Caco-2 (cell line): ENCODE results near the gene NT5E. TPM values are rescaled to one million over a fixed set of nuclear protein-coding genes. Genes with fewer than 3 reads are reported as not detected.

ENCODE experiments used
- BruUV-seq: library from RNA; stranded (reverse); fragments of 400-500 nt; replicated peaks from 2 replicates; lab custom pipeline; 2021; lab: Mats Ljungman, UMichigan
- CTCF ChIA-PET: fragments of 300-600 bp; sonication (Branson Sonifier 250); formaldehyde crosslinking; loops from one replicate; lab custom pipeline; 2022; ENCODE audit warnings: antibody characterized with exemption; lab: Charles Lee
- POLR2A ChIA-PET: fragments of 300-600 bp; sonication (Branson Sonifier 250); formaldehyde crosslinking; loops from one replicate; lab custom pipeline; 2022; ENCODE audit warnings: antibody characterized with exemption; lab: Charles Lee
- DNase-seq, 2 experiments: peaks; one replicate each; pipeline versions ENCODE4 v3.0.0 to v3.0.0-alpha.2; 2020 to 2022
- H3K27me3 ChIP-seq: replicated peaks from 2 replicates; pipeline ENCODE4 v1.6.0; 2011; ENCODE audit warnings: low read length; ENCODE audit not compliant: control insufficient read depth, insufficient read depth
- H3K36me3 ChIP-seq: 2 replicates; pipeline ENCODE4 v1.5.1; 2011; ENCODE audit warnings: low read length; ENCODE audit not compliant: control insufficient read depth, insufficient read depth
- H3K4me1 ChIP-seq: fragments of 250-450 bp; sonication (Bioruptor Pico); 2 replicates; pipeline ENCODE4 v1.5.1; 2020; ENCODE audit warnings: mild to moderate bottlenecking
- H3K4me3 ChIP-seq: 2 replicates; pipeline ENCODE4 v1.5.1; 2011; ENCODE audit warnings: low read depth, mild to moderate bottlenecking, control low read depth, low read length
- H3K9me3 ChIP-seq: fragments of 250-450 bp; sonication (Bioruptor Pico); 2 replicates; pipeline ENCODE4 v1.5.1; 2020; ENCODE audit warnings: mild to moderate bottlenecking, moderate library complexity
- H3K27ac Mint-ChIP-seq: one replicate; pipeline ENCODE4 v1.8.0; 2022; ENCODE audit warnings: mixed read lengths; ENCODE audit not compliant: unreplicated experiment
- H3K27me3 Mint-ChIP-seq: one replicate; pipeline ENCODE4 v1.8.0; 2022; ENCODE audit warnings: mixed read lengths; ENCODE audit not compliant: insufficient read depth, unreplicated experiment
- H3K36me3 Mint-ChIP-seq: one replicate; pipeline ENCODE4 v1.8.0; 2022; ENCODE audit warnings: mild to moderate bottlenecking, mixed read lengths; ENCODE audit not compliant: insufficient read depth, unreplicated experiment
- H3K4me1 Mint-ChIP-seq: one replicate; pipeline ENCODE4 v1.8.0; 2022; ENCODE audit warnings: low read depth, mixed read lengths; ENCODE audit not compliant: unreplicated experiment
- H3K4me3 Mint-ChIP-seq: one replicate; pipeline ENCODE4 v1.8.0; 2022; ENCODE audit warnings: mild to moderate bottlenecking, moderate library complexity, mixed read lengths; ENCODE audit not compliant: unreplicated experiment
- H3K9me3 Mint-ChIP-seq: one replicate; pipeline ENCODE4 v1.8.0; 2022; ENCODE audit warnings: mixed read lengths; ENCODE audit not compliant: unreplicated experiment
- intact Hi-C: fragments of 100-400 bp; cut with micrococcal nuclease; formaldehyde crosslinking; loops from one replicate; pipeline ENCODE4 v1.10.0; 2022; ENCODE audit not compliant: unreplicated experiment
- total RNA-seq: library from RNA; stranded (reverse); gene quantifications from 2 replicates; pipeline ENCODE4 v1.2.3, GENCODE V29; 2022
- TF ChIP-seq, protein P1 (sequence below), 2 experiments: fragments of 200-600 bp in 1 of 2; IDR thresholded peaks; 1 replicate in 1 of 2; 2 replicates in 1 of 2; pipeline versions ENCODE4 v1.5.1 to v1.8.0; 2011 to 2022; ENCODE audit warnings: antibody characterized with exemption in 1 of 2, control low read depth in 1 of 2, inconsistent platforms in 1 of 2, low read depth in 1 of 2, low read length in 1 of 2, mild to moderate bottlenecking in 1 of 2, moderate library complexity in 1 of 2; ENCODE audit not compliant: insufficient read depth in 1 of 2, severe bottlenecking in 1 of 2, unreplicated experiment in 1 of 2

NT5E gene
- total RNA-seq, 1 experiment from 2014 or later, result 1.0 TPM

DNA sequence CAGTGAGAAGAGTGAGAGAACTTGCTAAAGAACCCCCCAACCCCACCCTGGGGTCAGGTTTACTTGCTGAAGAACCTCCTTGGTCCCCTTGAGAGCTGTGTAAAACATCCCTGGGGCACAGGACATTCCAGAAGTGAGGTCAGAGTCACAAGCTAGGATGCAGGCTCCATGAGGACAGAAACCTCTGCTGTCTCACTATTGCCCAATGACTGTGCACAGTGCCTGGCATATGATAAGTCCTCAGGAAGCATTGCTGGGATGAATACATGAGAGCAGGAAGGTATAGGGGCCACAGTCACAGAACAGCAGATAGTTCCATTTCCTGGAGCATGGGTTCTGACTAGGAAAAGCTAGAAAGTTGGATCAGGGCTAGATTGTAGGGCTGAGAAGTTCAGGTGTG is 18.4 kb downstream of the NT5E start:
- Histone ChIP-seq H3K4me1 (no peaks in the 10 kb centered on the region), H3K36me3 (no peaks in the 10 kb centered on the region)
- POLR2A ChIA-PET, result no interaction called here

DNA sequence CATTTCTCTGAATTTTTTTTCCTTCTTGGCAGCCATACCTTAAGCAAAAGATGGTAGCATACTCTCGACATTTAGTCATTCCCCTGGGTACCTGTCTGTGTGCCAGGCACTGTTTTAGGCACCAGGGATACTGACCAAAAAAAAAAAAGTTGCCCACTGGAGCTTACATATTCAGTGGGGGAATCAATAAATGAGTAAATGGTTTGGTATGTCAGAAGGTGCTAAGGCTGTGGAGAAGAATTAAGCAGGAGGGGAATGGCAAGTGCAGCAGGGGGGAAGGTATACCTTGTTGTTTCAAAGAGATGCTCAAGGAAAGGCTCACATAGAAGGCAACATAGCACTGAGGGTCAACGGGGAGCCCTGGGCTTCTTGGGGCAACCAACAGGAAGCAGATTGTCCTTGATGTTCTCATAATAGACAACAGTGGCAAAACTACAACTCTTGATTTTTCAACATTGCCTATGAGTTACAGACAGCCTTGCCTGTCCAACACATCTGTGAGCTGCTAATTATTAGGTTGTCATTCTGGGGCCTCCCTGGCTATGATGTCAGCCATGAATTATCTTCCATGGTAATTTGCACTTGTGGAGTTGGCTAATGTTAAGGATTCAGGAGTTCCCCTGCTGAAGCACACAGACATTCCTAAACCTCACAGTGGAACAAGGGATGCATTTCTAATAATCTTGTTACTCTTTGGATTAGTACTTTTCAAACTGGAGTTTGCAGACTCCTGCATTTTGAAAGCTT is 19.6 kb downstream of the NT5E start:
- Mint-ChIP-seq H3K9me3 (no peaks in the 10 kb centered on the region), H3K4me1 (peaks cover 6% of the 10 kb centered on the region), H3K27ac (no peak overlapping the region), H3K36me3 (no peaks in the 10 kb centered on the region), H3K27me3 (no peaks in the 10 kb centered on the region), H3K4me3 (no peak overlapping the region)
- BruUV-seq, result no TSS peak
- Histone ChIP-seq H3K36me3 (no peaks in the 10 kb centered on the region), H3K4me3 (no peak overlapping the region), H3K9me3 (no peaks in the 10 kb centered on the region), H3K27me3 (no peaks in the 10 kb centered on the region), H3K4me1 (no peaks in the 10 kb centered on the region)
- intact Hi-C loops, result no loop called here
- TF ChIP-seq, protein P1, sequence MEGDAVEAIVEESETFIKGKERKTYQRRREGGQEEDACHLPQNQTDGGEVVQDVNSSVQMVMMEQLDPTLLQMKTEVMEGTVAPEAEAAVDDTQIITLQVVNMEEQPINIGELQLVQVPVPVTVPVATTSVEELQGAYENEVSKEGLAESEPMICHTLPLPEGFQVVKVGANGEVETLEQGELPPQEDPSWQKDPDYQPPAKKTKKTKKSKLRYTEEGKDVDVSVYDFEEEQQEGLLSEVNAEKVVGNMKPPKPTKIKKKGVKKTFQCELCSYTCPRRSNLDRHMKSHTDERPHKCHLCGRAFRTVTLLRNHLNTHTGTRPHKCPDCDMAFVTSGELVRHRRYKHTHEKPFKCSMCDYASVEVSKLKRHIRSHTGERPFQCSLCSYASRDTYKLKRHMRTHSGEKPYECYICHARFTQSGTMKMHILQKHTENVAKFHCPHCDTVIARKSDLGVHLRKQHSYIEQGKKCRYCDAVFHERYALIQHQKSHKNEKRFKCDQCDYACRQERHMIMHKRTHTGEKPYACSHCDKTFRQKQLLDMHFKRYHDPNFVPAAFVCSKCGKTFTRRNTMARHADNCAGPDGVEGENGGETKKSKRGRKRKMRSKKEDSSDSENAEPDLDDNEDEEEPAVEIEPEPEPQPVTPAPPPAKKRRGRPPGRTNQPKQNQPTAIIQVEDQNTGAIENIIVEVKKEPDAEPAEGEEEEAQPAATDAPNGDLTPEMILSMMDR (IDR thresholded peaks at IDR 0.05; ENCODE audit: insufficient read depth in 1 of 2, low read depth in 1 of 2, low read length in 1 of 2, severe bottlenecking in 1 of 2, unreplicated experiment in 1 of 2), result no peak
- CTCF ChIA-PET, result no interaction called here
- no peak for DNase-seq
- POLR2A ChIA-PET, result no interaction called here

More for the DNA sequence above, 18.4 kb downstream of the NT5E start:
- no TSS peak for BruUV-seq
- Histone ChIP-seq H3K9me3 (no peaks in the 10 kb centered on the region), H3K27me3 (no peaks in the 10 kb centered on the region), H3K4me3 (no peak overlapping the region)
- Mint-ChIP-seq H3K4me3 (no peak overlapping the region), H3K27ac (no peak overlapping the region), H3K4me1 (peaks cover 6% of the 10 kb centered on the region), H3K9me3 (no peaks in the 10 kb centered on the region), H3K27me3 (no peaks in the 10 kb centered on the region), H3K36me3 (no peaks in the 10 kb centered on the region)
- TF ChIP-seq, protein P1 (IDR thresholded peaks at IDR 0.05; ENCODE audit: insufficient read depth in 1 of 2, low read depth in 1 of 2, low read length in 1 of 2, severe bottlenecking in 1 of 2, unreplicated experiment in 1 of 2), result no peak
- no peak for DNase-seq
- intact Hi-C loops, result no loop called here
- CTCF ChIA-PET, result no interaction called here

DNA sequence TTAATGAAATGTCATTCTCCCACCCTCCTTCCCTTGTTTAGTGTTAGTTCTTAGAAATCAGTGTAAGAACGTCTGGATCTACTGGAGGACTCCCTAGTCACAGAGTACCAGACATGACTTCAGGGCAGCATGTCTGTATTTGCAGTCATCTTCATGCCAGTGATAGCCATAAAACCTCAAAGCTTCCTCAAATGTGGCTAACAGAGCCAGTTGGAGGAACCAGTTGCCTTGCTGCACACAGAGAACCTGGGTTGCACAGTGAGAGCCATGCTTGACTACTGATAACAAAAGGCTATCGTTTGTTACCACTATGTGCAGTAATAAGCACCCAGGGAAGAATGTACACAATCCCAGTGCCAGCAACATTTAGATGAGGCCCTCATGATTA is 20.1 kb downstream of the NT5E start:
- Mint-ChIP-seq H3K9me3 (no peaks in the 10 kb centered on the region), H3K36me3 (no peaks in the 10 kb centered on the region), H3K27me3 (no peaks in the 10 kb centered on the region), H3K4me3 (no peak overlapping the region), H3K27ac (no peak overlapping the region), H3K4me1 (peaks cover 6% of the 10 kb centered on the region)
- Histone ChIP-seq H3K36me3 (no peaks in the 10 kb centered on the region), H3K4me3 (no peak overlapping the region), H3K9me3 (no peaks in the 10 kb centered on the region), H3K4me1 (no peaks in the 10 kb centered on the region), H3K27me3 (no peaks in the 10 kb centered on the region)
- BruUV-seq, result no TSS peak
- DNase-seq, result no peak
- TF ChIP-seq, protein P1 (IDR thresholded peaks at IDR 0.05; ENCODE audit: insufficient read depth in 1 of 2, low read depth in 1 of 2, low read length in 1 of 2, severe bottlenecking in 1 of 2, unreplicated experiment in 1 of 2), result no peak
- CTCF ChIA-PET, result no interaction called here
- intact Hi-C loops, result no loop called here
- POLR2A ChIA-PET, result no interaction called here
